Activated naive CD4-positive, alpha-beta T cell treated with anti-CD3 and anti-CD28 coated beads, Interleukin-2, amount 10 ng/mL, durations not matched to agents 5 hours and 36 hours (primary cell): ENCODE data around the gene FBLIM1. TPM values are rescaled to one million over a fixed set of nuclear protein-coding genes. Genes with fewer than 3 reads are reported as not detected.

Source experiments
- total RNA-seq, 2 experiments: library from RNA; stranded (reverse); gene quantifications; one replicate each; pipeline ENCODE4 v1.2.3, GENCODE V29; 2021

The FBLIM1 gene, protein sequence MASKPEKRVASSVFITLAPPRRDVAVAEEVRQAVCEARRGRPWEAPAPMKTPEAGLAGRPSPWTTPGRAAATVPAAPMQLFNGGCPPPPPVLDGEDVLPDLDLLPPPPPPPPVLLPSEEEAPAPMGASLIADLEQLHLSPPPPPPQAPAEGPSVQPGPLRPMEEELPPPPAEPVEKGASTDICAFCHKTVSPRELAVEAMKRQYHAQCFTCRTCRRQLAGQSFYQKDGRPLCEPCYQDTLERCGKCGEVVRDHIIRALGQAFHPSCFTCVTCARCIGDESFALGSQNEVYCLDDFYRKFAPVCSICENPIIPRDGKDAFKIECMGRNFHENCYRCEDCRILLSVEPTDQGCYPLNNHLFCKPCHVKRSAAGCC
- not detected for total RNA-seq

DNA sequence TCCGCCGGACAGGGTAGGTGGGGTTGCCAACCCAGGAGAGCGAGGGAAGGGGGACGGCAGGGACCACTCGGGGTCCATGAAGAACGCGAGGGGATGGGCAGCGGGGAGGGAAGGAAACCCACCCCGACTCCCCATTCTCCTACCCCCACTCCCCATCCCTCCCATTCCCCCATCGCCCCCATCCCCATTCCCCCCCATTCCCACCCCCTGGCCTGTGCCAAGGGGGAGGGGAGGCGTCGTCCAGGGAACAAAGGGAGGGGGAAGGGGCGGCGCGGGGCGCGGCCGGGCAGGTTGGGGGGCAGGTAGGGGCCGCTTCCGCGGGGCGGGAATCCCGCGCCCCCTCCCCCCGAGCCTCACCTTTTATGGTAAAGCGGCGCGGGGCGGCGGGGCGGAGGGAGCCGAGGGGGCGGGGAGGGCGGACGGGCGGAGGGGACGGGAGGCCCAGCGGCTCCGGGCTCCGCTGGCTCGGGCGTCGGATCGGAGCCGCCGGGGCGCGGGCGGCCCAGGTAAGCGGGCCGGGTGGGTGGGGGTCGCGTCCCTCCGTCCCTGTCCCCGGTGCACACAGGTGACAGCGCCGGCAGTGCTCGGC lies at the start of gene FBLIM1:
Gene FBLIM1 (plus strand): TSS at position 453 of the 589 bp plus-strand sequence. CDS start 6,189 bp downstream, outside the sequence.

DNA sequence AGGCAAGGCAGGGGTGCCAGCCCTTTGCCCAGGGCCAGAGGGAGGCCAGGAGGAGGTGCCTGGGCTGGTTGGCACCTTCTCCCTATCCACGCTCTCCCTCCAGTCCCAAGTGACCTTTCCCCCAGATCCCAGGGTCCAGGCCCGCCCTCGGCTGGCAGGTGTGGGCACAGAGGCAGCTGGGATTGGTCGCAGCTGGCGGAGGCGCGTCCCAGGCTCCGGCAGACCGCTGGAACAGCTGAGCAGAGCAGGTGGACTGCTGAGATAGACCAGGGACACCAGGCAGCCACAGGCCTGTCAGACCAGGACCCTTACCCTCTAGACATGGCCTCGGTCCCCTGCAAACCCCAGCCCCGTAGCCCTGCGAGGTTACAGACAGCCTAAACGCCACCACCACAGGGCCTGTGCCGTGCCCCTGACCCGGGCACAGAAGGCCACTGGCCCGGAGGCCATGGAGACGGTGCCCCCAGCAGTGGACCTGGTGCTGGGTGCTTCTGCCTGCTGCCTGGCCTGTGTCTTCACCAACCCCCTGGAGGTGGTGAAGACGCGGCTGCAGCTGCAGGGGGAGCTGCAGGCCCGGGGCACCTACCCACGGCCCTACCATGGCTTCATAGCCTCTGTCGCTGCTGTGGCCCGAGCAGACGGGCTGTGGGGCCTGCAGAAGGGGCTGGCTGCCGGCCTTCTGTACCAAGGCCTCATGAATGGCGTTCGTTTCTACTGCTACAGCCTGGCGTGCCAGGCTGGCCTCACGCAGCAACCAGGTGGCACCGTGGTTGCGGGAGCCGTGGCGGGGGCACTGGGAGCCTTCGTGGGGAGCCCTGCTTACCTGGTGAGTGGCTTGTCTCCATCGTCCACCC lies 22.3 kb upstream of the FBLIM1 start, which contains the start of gene SLC25A34:
Gene SLC25A34 (plus strand): TSS at position 221 of the 854 bp plus-strand sequence. CDS start 228 bp downstream, at position 449.

DNA sequence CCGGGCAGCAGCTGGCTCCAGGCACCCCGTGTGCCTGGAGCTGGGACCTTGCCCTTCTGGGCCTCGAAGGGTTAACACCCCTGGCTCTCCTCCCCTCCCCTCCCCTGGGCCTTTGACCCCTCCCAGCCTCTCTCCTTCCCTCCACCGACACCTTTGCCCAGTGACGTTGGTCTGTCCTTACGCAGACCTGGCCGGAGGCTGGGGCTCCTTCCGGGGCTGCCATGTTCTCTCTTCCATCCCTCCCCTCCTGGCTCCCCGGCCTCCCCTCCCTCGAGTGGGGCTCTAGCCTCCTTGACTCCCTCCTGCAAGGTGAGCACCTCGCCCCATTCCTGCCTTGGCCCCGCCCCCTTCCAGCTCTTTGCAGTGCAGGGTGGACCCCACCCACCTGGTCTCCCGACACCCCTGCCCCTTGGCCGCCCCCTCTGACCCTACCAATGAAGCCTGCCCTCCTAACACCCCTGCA lies 16.2 kb upstream of the FBLIM1 start, which contains the start of gene TMEM82:
Gene TMEM82 (plus strand): TSS at position 161 of the 463 bp plus-strand sequence. CDS start 61 bp downstream, at position 222.

DNA sequence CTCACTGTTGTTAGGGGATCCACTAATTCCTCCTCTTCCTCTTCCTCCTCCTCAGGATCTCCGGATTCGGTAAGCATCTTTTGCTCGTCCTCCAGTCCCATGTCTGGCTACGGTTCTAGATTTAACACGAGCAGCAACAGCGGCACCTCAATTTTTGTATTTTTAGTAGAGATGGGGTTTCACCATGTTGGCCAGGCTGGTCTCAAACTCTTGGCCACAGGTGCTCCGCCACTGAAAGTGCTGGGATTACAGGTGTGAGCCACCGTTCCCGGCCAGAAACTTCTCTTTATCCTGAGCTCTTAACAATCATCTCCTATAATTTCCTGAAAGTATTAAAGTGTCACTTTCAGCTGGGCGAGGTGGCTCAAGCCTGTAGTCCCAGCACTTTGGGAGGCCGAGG lies 49.0 kb downstream of the FBLIM1 start, which contains the start of gene UQCRHL:
Gene UQCRHL (minus strand): TSS at position 101 of the 400 bp plus-strand sequence. CDS start 0 bp downstream, at position 101.

Other genes starting within 250 kb of the FBLIM1 start
- 10 to 100 TPM; 18.6 to 19.0 TPM for gene CASP9, start 234.6 kb upstream of the FBLIM1 start, total RNA-seq
- 10 to 100 TPM; 13.4 to 18.8 TPM for gene DNAJC16, start 231.9 kb upstream of the FBLIM1 start, total RNA-seq
- 10 to 100 TPM; 15.7 to 15.9 TPM for gene AGMAT, start 173.7 kb upstream of the FBLIM1 start, total RNA-seq
- 10 to 100 TPM; 31.8 to 36.5 TPM for gene DDI2, start 141.3 kb upstream of the FBLIM1 start, total RNA-seq
- 10 to 100 TPM; 53.3 to 55.8 TPM for gene PLEKHM2, start 74.5 kb upstream of the FBLIM1 start, total RNA-seq
- gene SLC25A34, start 22.5 kb upstream of the FBLIM1 start, total RNA-seq = 1 to 10 TPM; 1.9 to 2.1 TPM
- gene TMEM82, start 16.3 kb upstream of the FBLIM1 start, total RNA-seq = not detected
- 1 to 10 TPM; 1.1 to 1.6 TPM for gene UQCRHL, start 48.9 kb downstream of the FBLIM1 start, total RNA-seq
- gene SPEN, start 88.9 kb downstream of the FBLIM1 start, total RNA-seq = 10 to 100 TPM; 57.1 to 63.7 TPM
- 10 to 100 TPM; 35.1 to 36.0 TPM for gene ZBTB17, start 217.3 kb downstream of the FBLIM1 start, total RNA-seq
- gene SRARP, start 245.4 kb downstream of the FBLIM1 start, total RNA-seq = not detected